Measurements from ENCODE around the gene RAB7B. TPM values are rescaled to one million over a fixed set of nuclear protein-coding genes. Genes with fewer than 3 reads are reported as not detected.

RAB7B gene
- total RNA-seq, 4 donors from 2014 or later: 0.78 to 2.4 (median 1.3) TPM

- Histone ChIP-seq H3K27ac (no peak overlapping the region), H3K36me3 (no peaks in the 10 kb centered on the region), H3K4me1 (peaks cover 0 to 4% (median 0%) of the 10 kb centered on the region in 4 donors), H3K27me3 (no peaks in the 10 kb centered on the region), H3K9me3 (no peaks in the 10 kb centered on the region), H3K4me3 (no peak overlapping the region)
- 83 to 86% methylated on average over 5 of the region's 5 CpGs for WGBS, 2 donors
- no peak for DNase-seq (ENCODE audit: low spot score in 2 of 2)
- no peak for TF ChIP-seq EP300 (IDR thresholded peaks at IDR 0.05)
- TF ChIP-seq POLR2A (IDR thresholded peaks at IDR 0.05): no peak
- TF ChIP-seq CTCF (IDR thresholded peaks at IDR 0.05): no peak
Measured at GRCh38 chr1:206014601-206015000, 11.4 kb upstream of the RAB7B start.

- 80 to 88% methylated on average over 6 of the region's 6 CpGs for WGBS, 2 donors
- DNase-seq (ENCODE audit: low spot score in 2 of 2): no peak
- H3K9me3 ChIP-seq: no peaks in the 10 kb centered on the region
Measured at GRCh38 chr1:206013026-206013795, 10.0 kb upstream of the RAB7B start.

GRCh38 chr1:206012086-206012859 is 9.1 kb upstream of the RAB7B start:
- no peaks in the 10 kb centered on the region for H3K36me3 ChIP-seq
- no peaks in the 10 kb centered on the region for H3K9me3 ChIP-seq
- H3K4me1 ChIP-seq: peaks cover 0 to 4% (median 0%) of the 10 kb centered on the region in 4 donors
- no peak overlapping the region for H3K4me3 ChIP-seq
- TF ChIP-seq CTCF (IDR thresholded peaks at IDR 0.05) (no peak), EP300 (IDR thresholded peaks at IDR 0.05) (peak in 1 of 2 donors; percentile 52)
- DNase-seq (ENCODE audit: low spot score in 2 of 2): peak; percentile 38 to 70
- WGBS, 2 donors: 54 to 70% methylated on average over 16 to 17 of the region's 17 CpGs
- H3K27ac ChIP-seq: peak overlapping the region in 1 of 4 donors; percentile 40
- no peaks in the 10 kb centered on the region for H3K27me3 ChIP-seq

More at GRCh38 chr1:206013026-206013795, 10.0 kb upstream of the RAB7B start:
- Histone ChIP-seq H3K4me1 (peaks cover 0 to 4% (median 0%) of the 10 kb centered on the region in 4 donors), H3K27ac (no peak overlapping the region), H3K27me3 (no peaks in the 10 kb centered on the region), H3K36me3 (no peaks in the 10 kb centered on the region), H3K4me3 (no peak overlapping the region)
- TF ChIP-seq CTCF (IDR thresholded peaks at IDR 0.05): no peak
- no peak for TF ChIP-seq POLR2A (IDR thresholded peaks at IDR 0.05)
- no peak for TF ChIP-seq EP300 (IDR thresholded peaks at IDR 0.05)

GRCh38 chr1:206011057-206011456 is 7.9 kb upstream of the RAB7B start:
- H3K4me1 ChIP-seq: peaks cover 0 to 4% (median 0%) of the 10 kb centered on the region in 4 donors
- no peak overlapping the region for H3K4me3 ChIP-seq
- no peaks in the 10 kb centered on the region for H3K9me3 ChIP-seq
- 87 to 88% methylated on average over 8 of the region's 8 CpGs for WGBS, 2 donors
- no peaks in the 10 kb centered on the region for H3K36me3 ChIP-seq
- no peaks in the 10 kb centered on the region for H3K27me3 ChIP-seq
- H3K27ac ChIP-seq: no peak overlapping the region
- TF ChIP-seq POLR2A (IDR thresholded peaks at IDR 0.05): no peak
- TF ChIP-seq CTCF (IDR thresholded peaks at IDR 0.05): no peak
- TF ChIP-seq EP300 (IDR thresholded peaks at IDR 0.05): no peak
- DNase-seq (ENCODE audit: low spot score in 2 of 2): no peak

GRCh38 chr1:206010060-206010459 is 6.9 kb upstream of the RAB7B start:
- no peaks in the 10 kb centered on the region for H3K9me3 ChIP-seq
- peaks cover 0 to 4% (median 2%) of the 10 kb centered on the region in 4 donors for H3K4me1 ChIP-seq
- DNase-seq (ENCODE audit: low spot score in 2 of 2): no peak
- TF ChIP-seq EP300 (IDR thresholded peaks at IDR 0.05) (no peak), POLR2A (IDR thresholded peaks at IDR 0.05) (no peak), CTCF (IDR thresholded peaks at IDR 0.05) (no peak)
- 58 to 63% methylated on average over 5 of the region's 5 CpGs for WGBS, 2 donors
- no peak overlapping the region for H3K4me3 ChIP-seq
- no peak overlapping the region for H3K27ac ChIP-seq
- H3K27me3 ChIP-seq: no peaks in the 10 kb centered on the region
- no peaks in the 10 kb centered on the region for H3K36me3 ChIP-seq
